GM18505 (cell line): Measurements from ENCODE around the gene SNX22.
"Not testable (repeated sequence)": the region's sequence is repeated elsewhere in the genome, so short reads cannot be mapped to it uniquely, and the experiment has no call there.

ENCODE experiments used
- ATAC-seq: cut with Tn5 transposase; IDR thresholded peaks from one replicate; pipeline ENCODE4 v1.9.1; 2021; ENCODE audit not compliant: unreplicated experiment
- POLR2A ChIP-seq: IDR thresholded peaks from 4 replicates; pipeline ENCODE4 v1.6.1; 2011; ENCODE audit warnings: borderline replicate concordance; ENCODE audit not compliant: insufficient read depth, insufficient read length; ENCODE audit errors: extremely low read depth

The SNX22 gene

DNA sequence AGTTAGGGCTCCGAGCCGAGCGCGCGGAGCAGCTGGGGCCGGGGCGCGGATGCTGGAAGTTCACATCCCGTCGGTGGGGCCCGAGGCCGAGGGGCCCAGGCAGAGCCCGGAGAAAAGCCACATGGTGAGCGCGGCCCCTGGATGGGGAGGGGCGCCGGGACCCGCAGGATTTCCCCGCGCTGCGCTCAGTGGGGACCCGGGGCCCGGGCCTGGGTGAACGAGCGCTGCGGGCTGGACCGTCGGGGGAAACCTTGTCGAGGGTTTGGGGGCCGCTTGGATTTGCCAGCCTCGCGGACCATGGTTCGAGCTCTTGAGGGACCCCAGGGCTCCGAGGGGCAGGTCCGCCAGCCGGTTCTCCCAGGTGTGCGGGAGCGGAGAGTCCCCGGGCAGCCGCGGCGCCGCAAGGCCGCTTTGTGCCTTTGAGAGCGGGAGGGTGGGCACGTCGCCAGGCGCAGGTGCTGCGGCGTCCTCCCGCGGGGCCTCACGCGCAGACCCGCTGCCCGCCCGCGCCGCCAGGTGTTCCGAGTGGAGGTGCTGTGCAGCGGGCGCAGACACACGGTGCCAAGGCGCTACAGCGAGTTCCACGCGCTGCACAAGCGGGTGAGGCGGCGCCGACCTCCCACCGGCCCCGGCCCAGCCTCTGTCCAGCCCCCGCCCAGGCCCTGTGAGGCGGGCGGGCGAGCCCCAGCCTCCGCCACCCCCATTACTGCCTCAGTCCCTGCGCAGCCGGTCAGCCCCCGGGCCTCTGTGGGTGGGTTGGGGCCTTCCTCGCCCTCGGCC lies at the start of gene SNX22:
Gene SNX22 (plus strand): TSS at position 5 of the 780 bp plus-strand sequence. CDS start 45 bp downstream, at position 50.
- TF ChIP-seq POLR2A = peak; percentile 65
- peak; percentile 11 for ATAC-seq

DNA sequence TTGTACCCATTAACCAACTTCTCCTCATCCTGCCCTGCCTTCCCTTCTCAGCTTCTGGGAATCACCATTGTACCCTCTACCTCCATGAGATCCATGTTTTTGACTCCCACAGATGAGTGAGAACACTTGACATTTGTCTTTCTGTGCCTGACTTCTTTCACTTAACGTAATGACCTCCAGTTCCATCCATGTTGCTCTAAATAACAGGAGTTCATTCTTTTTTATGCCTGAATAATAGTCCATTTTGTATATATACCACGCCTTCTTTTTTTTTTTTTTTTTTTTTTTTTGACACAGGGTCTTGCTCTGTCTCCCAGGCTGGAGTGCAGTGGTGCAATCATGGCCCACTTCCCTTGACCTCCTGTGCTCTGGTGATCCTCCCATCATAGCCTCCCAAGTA lies 49.0 kb upstream of the SNX22 start:
- TF ChIP-seq POLR2A = no peak

DNA sequence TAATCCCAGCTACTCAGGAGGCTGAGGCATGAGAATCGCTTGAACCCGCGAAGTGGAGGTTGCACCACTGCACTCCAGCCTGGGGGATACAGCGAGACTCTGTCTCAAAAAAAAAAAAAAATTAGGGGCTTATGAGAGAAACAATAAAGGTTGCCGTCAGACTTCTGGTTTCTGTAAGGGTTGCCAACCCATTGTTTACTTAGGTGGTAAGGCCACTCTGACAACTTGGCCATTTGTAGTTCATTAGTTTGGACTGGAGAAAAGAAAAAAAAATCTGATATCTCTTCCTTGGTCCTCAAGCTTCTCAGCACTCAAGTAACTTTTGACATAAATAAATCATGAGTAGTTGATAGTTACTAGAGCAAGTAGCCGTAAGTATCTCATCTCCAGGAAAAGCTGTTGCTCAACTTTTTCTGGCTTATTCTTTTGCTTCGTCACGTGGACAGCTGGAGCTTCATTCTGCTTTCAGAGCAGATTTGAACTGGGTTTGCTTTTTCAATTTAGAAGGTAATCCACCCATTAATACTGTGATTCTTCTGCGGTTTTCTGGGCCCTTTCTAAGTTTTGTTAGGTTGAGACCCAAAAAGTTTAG lies 46.3 kb upstream of the SNX22 start:
- ATAC-seq = no peak
- no peak for TF ChIP-seq POLR2A

More for the DNA sequence above, 49.0 kb upstream of the SNX22 start:
- ATAC-seq = no peak

DNA sequence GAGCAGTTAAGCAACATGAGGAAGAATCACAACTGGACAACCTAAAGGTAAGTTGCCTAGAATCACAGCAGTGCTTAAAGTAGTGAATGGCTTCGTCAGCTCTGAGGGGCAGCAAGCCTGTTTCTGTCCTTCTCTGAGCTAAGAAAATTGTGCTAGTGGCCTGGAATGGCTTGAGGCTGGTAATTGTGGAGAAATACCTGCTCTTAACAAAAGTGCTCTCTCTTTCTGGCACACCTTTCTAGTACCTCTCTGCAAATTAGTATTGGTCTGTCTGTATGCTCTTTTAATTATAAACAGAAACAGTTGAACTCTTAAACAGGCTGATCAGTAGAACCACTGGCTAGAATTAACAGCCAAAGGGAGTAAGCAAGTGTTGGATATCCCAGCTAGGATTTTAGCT lies 44.2 kb upstream of the SNX22 start:
- ATAC-seq = no peak
- TF ChIP-seq POLR2A = no peak

DNA sequence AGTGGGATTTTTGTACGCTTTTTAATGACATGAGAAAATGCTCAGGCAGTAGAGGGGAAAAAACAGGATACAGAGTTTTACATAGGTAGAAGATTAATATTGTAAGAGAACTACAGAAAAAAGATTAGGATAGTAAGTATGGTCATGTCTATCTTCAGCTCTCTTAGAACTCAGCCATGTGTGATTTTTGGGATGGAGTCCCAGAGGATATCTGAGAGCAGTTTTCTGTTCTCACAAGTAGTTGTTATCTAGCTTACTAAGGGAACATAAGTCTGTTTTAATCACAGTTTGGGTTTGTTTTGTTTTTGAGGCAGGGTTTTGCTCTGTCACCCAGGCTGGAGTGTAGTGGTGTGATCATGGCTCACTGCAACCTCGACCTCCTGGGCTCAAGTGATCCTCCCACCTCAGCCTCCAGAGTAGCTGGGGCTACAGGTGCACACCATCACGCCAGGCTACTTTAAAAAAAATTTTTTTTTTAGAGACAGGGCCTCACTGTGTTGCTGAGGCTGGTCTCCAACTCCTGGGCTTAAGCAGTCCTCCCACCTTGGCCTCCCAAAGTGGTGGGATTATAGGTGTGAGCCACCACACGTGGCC lies 41.3 kb upstream of the SNX22 start:
- ATAC-seq = not testable (repeated sequence)

DNA sequence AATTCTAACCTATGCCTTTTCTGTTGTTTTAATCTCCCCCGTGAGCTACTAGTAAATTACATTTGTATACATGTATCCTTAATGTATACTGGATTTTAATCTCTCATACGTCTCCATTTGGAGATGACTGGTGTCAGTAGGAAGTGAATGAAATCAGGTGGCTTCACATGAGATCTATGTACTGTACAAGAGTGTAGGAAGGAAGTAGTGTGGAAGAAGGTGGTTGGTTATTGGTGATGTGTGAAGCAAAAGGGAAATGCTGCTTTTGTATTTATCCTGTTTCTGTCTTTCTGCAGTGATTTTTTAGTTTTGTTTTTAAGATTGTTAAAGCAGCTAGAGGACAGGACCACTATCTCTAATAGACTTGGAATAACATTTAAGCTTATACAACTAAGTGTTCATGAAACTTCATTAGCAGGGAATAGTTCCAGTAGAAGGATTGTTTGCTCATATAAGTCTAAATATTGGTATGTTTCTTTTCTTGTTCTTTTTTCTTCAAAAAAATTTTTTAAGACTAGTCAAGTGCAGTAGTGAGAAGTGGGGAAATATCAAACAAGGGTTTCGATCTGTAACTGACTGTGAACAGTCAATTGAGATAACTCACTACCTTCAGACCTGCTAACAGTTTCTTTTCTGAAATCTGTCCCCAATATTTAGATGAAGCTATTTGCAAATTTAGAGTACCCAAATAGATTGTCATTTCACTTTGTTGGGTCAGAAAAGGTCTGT lies 40.4 kb upstream of the SNX22 start:
- no peak for ATAC-seq

DNA sequence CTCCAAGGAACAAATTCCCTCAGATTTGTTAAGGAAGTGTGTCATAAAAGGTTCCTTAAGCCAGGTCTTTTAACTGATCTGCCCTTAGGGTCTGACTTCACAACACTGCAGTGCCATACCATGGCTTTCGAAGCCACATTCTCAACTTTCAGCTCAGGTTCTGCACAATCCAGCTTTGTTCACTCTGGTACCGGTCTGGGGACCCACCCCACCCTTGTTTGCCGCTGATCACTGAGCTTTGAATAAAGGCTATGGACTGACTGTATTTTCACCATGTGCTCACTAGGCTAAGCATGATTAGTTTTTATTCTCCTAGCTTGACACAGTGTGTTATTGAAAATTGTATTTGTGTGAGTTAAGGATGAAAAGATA lies 39.9 kb upstream of the SNX22 start:
- ATAC-seq = no peak
- no peak for TF ChIP-seq POLR2A

More for the DNA sequence above, 40.4 kb upstream of the SNX22 start:
- no peak for TF ChIP-seq POLR2A

DNA sequence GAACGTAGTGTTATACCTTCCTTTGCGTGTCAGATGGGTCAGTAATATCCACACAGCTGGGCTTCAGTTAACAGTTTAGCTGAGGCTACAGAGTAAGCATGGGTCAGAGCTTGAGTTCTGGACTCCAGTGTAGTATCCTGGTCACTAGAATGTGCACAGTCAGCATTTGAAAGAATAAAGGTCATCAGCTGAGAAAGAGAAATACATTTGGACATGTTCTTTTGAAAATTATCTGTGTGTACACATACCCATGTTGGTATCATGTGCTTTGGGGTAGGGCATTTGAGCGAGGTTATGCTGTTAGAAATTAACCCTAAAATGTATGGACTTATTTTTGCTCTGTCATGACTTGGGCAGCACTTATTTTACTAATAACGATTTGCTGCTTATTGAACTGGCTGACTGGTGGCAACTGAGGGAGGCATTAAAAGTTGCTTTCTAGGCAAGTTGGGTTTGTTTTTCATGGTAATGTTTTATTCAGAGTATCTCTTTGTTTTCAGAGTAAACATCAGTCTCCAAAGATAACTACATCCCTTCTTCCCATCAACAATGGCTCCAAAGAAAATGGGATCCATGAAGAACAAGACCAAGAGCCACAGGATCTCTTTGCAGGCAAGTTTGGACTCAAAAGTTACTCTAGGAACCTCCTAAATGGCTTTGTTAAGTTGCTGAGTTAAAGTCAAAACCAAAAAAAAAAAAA lies 39.3 kb upstream of the SNX22 start:
- ATAC-seq = no peak
- TF ChIP-seq POLR2A = no peak

DNA sequence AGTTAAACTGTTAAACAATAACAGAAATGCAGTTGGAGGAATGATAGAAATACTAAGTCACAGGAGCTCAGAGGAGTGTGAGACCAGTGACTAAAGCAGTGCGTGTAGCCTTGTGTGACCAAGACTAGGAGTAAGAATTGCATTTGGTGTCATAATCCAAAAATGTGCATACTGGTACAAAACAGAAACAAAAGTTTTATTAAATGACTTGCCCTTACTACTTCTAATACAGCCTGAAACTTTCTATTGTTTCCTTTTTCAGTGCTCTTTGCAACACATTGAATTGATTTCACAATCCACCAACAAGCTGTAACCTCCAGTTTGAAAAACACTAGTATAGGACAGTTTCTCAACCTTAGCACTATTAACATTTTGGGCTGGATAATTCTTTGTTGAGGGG lies 38.6 kb upstream of the SNX22 start:
- TF ChIP-seq POLR2A = no peak
- no peak for ATAC-seq

DNA sequence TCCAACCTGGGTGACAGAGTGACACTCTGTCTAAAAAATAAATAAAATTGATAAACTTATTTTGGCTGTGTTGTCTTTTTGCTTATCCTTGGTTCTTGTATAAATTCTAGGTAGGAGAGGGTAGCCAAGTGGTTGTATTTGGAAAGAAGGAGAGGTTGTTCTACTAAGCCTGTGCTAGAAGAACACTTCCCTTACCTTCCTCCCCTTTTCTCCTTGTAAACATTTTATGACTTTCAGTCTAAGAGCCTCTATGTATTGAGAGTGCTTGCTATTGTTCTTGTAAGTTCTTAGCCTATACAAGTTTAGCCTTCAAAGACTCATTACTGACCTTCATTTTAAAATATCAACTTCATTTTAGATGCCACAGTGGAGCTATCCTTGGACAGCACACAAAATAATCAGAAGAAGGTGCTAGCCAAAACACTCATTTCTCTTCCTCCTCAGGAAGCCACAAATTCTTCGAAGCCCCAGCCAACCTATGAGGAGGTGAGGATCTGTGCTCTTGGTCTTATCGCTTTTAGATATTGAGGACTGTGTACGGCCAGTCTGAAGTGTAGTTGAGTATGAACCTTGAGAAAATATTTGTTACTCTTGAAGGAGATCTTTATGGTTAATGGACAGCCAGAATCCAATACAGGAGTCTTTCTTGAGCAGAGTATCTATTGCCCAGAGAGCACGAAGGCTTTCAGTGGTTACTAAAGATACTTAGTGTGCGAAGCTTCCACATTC lies 33.6 kb upstream of the SNX22 start:
- no peak for TF ChIP-seq POLR2A
- ATAC-seq = no peak

DNA sequence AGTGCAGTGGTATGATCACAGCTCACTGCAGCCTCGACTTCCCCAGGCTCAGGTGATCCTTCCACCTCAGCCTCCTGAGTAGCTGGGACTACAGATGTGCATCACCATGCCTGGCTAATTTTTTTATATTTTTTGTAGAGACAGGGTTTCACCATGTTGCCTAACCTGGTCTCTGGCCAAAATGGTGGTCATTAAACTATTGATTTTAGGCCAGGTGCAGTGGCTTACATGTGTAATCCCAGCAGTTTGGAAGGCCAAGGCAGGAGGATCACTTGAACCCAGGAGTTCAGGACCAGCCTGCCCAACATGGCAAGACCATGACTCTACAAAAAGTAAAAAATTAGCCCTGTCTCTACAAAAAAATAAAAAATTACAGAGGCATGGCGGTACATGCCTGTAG lies 31.2 kb upstream of the SNX22 start:
- ATAC-seq = not testable (repeated sequence)

DNA sequence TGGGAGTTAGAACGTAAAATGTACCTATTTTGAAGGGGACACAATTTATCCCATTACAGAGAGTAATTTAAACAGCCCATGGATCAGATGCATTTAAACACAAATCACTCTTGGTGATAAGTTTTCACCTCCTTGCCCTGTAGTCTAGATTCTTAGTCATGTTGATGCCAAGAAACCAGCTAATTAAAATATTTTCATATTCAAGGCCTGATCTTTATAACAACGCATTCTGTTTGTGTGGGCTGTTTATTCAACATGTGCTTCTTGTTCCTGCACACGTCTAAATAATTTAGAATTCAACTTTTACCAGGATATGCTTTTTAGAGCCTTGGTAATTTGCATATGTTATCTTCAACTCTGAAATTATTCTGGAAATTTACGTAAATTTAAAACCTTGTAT lies 29.9 kb upstream of the SNX22 start:
- ATAC-seq = no peak
- no peak for TF ChIP-seq POLR2A

DNA sequence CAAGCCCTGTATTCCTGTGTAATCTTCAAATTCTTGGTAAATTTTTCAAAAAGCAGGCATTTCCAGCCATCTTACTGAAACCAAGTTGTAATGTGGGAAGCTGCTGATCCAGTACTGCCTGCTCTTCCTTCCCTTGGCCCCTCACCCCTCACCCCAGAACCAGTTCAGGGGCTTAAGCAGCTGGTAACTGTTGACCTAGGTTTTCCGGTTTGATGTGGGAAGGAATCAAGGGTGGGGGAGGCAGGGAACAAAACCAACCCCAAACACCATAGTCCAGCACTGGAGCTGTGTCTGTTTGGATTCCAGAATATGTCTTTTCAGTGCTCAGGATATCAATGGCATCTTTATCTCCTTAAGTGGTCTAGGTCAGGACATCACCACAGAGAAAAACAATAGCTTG lies 29.1 kb upstream of the SNX22 start:
- TF ChIP-seq POLR2A = no peak
- no peak for ATAC-seq
